GM19193 (cell line): ENCODE data around the gene MEIOSIN.

Experiments
- POLR2A ChIP-seq: IDR thresholded peaks from 4 replicates; pipeline ENCODE4 v1.6.1; 2011; ENCODE audit not compliant: insufficient read depth, insufficient read length; ENCODE audit errors: extremely low read depth

Gene MEIOSIN

GRCh38 chr19:45715139-45715538 lies 18.1 kb upstream of the MEIOSIN start:
- TF ChIP-seq POLR2A = no peak

- no peak for TF ChIP-seq POLR2A
These were observed 16.7 kb upstream of the MEIOSIN start for GRCh38 chr19:45716359-45717130.

- no peak for TF ChIP-seq POLR2A
These were observed 15.9 kb upstream of the MEIOSIN start for GRCh38 chr19:45717131-45717982.

GRCh38 chr19:45717983-45718650 lies 15.1 kb upstream of the MEIOSIN start:
- TF ChIP-seq POLR2A = no peak

- TF ChIP-seq POLR2A = no peak
These were observed 3.4 kb upstream of the MEIOSIN start for GRCh38 chr19:45729800-45730290.

- TF ChIP-seq POLR2A = peak; percentile 83
These were observed 2.6 kb upstream of the MEIOSIN start, which contains the start of gene FBXO46 for GRCh38 chr19:45730368-45731288. TSS of gene FBXO46 (minus strand) at chr19:45730896. CDS start at chr19:45713495, 17,401 bp downstream.

- no peak for TF ChIP-seq POLR2A
These were observed 6.5 kb downstream of the MEIOSIN start for GRCh38 chr19:45739498-45740439.

GRCh38 chr19:45742969-45743368 lies 9.7 kb downstream of the MEIOSIN start:
- no peak for TF ChIP-seq POLR2A

- TF ChIP-seq POLR2A = no peak
These were observed 12.4 kb downstream of the MEIOSIN start for GRCh38 chr19:45745606-45746005.

GRCh38 chr19:45746866-45747265 lies 13.6 kb downstream of the MEIOSIN start:
- no peak for TF ChIP-seq POLR2A

GRCh38 chr19:45747513-45747912 lies 14.3 kb downstream of the MEIOSIN start:
- no peak for TF ChIP-seq POLR2A

- no peak for TF ChIP-seq POLR2A
These were observed 19.4 kb downstream of the MEIOSIN start for GRCh38 chr19:45752639-45753038.

GRCh38 chr19:45753548-45753947 lies 20.3 kb downstream of the MEIOSIN start:
- no peak for TF ChIP-seq POLR2A

- no peak for TF ChIP-seq POLR2A
These were observed 21.1 kb downstream of the MEIOSIN start for GRCh38 chr19:45754323-45754722.

- no peak for TF ChIP-seq POLR2A
These were observed 24.5 kb downstream of the MEIOSIN start for GRCh38 chr19:45757695-45758094.
